GM19099 (cell line): ENCODE data around the gene EMC10.
A peak's percentile ranks its signal among the peaks of the same experiment; 100 is the strongest.

Source experiments
- POLR2A ChIP-seq: IDR thresholded peaks from 3 replicates; pipeline ENCODE4 v1.6.1; 2011; ENCODE audit warnings: low read depth; ENCODE audit not compliant: insufficient read length; ENCODE audit errors: extremely low read depth

EMC10 gene

GRCh38 chr19:50447750-50448149 is 28.6 kb upstream of the EMC10 start:
- TF ChIP-seq POLR2A, result no peak

GRCh38 chr19:50449236-50449899 is 26.9 kb upstream of the EMC10 start:
- TF ChIP-seq POLR2A, result no peak

GRCh38 chr19:50450369-50451222 is 25.7 kb upstream of the EMC10 start:
- no peak for TF ChIP-seq POLR2A

GRCh38 chr19:50451223-50451534 is 25.1 kb upstream of the EMC10 start:
- no peak for TF ChIP-seq POLR2A

GRCh38 chr19:50453243-50453642 is 23.1 kb upstream of the EMC10 start:
- TF ChIP-seq POLR2A, result no peak

- no peak for TF ChIP-seq POLR2A
Measured at GRCh38 chr19:50455992-50456391, 20.3 kb upstream of the EMC10 start.

- TF ChIP-seq POLR2A, result no peak
Measured at GRCh38 chr19:50457300-50457699, 19.0 kb upstream of the EMC10 start.

- TF ChIP-seq POLR2A, result no peak
Measured at GRCh38 chr19:50458396-50459066, 17.8 kb upstream of the EMC10 start.

GRCh38 chr19:50459067-50459456 is 17.2 kb upstream of the EMC10 start:
- no peak for TF ChIP-seq POLR2A

GRCh38 chr19:50459638-50460037 is 16.7 kb upstream of the EMC10 start:
- no peak for TF ChIP-seq POLR2A

GRCh38 chr19:50460161-50460765 is 16.0 kb upstream of the EMC10 start:
- TF ChIP-seq POLR2A, result peak; percentile 45

- no peak for TF ChIP-seq POLR2A
Measured at GRCh38 chr19:50461066-50461875, 15.0 kb upstream of the EMC10 start.

- TF ChIP-seq POLR2A, result no peak
Measured at GRCh38 chr19:50462970-50463369, 13.3 kb upstream of the EMC10 start.

- TF ChIP-seq POLR2A, result no peak
Measured at GRCh38 chr19:50464348-50464747, 12.0 kb upstream of the EMC10 start.

- TF ChIP-seq POLR2A, result no peak
Measured at GRCh38 chr19:50465000-50465399, 11.3 kb upstream of the EMC10 start.
